Fibroblast of lung (primary cell): Measurements from ENCODE around the gene CASR. TPM values are rescaled to one million over a fixed set of nuclear protein-coding genes. Genes with fewer than 3 reads are reported as not detected.

Experiments used
- DNase-seq, 2 donors: peaks; one replicate each; pipeline versions ENCODE4 v3.0.0 to v3.0.0-alpha.2; 2010; ENCODE audit warnings: low read depth in 2 of 2
- H2AFZ ChIP-seq: 2 replicates; pipeline ENCODE4 v1.5.1; 2012; ENCODE audit warnings: low read length, control low read depth, inconsistent platforms
- H3K27ac ChIP-seq: 2 replicates; pipeline ENCODE4 v1.5.1; 2011; ENCODE audit warnings: low read length, control low read depth; ENCODE audit not compliant: insufficient read depth
- H3K27me3 ChIP-seq: 2 replicates; pipeline ENCODE4 v1.5.1; 2011; ENCODE audit warnings: mild to moderate bottlenecking, low read length; ENCODE audit not compliant: control insufficient read depth, insufficient read depth
- H3K36me3 ChIP-seq: 2 replicates; pipeline ENCODE4 v1.5.1; 2011; ENCODE audit warnings: low read length; ENCODE audit not compliant: control insufficient read depth, insufficient read depth
- H3K4me1 ChIP-seq: 2 replicates; pipeline ENCODE4 v1.5.1; 2011; ENCODE audit warnings: low read length; ENCODE audit not compliant: control insufficient read depth, insufficient read depth; ENCODE audit errors: extremely low read depth
- H3K4me2 ChIP-seq: 2 replicates; pipeline ENCODE4 v1.5.1; 2011; ENCODE audit warnings: low read length, control low read depth; ENCODE audit not compliant: insufficient read depth; ENCODE audit errors: extremely low read depth
- H3K4me3 ChIP-seq, 4 experiments: fragments of 200-600 bp in 1 of 4; sonication (generic) in 1 of 4; replicated peaks in 1 of 4; 2 replicates each; pipeline ENCODE4 v1.5.1; 2011 to 2016; ENCODE audit warnings: low read length in 4 of 4, low read depth in 3 of 4, mild to moderate bottlenecking in 3 of 4, control low read depth in 2 of 4, inconsistent platforms in 1 of 4, mixed read lengths in 1 of 4; ENCODE audit not compliant: insufficient read depth in 1 of 4; ENCODE audit errors: control extremely low read depth in 1 of 4
- H3K79me2 ChIP-seq: 2 replicates; pipeline ENCODE4 v1.5.1; 2012; ENCODE audit warnings: mild to moderate bottlenecking, low read length, inconsistent platforms; ENCODE audit not compliant: control insufficient read depth, insufficient read depth
- H3K9ac ChIP-seq: 2 replicates; pipeline ENCODE4 v1.5.1; 2011; ENCODE audit warnings: mild to moderate bottlenecking, low read length, control low read depth; ENCODE audit not compliant: insufficient read depth
- H3K9me3 ChIP-seq: 2 replicates; pipeline ENCODE4 v1.5.1; 2012; ENCODE audit warnings: low read depth, low read length; ENCODE audit not compliant: control insufficient read depth, insufficient read depth
- H4K20me1 ChIP-seq: 2 replicates; pipeline ENCODE4 v1.5.1; 2011; ENCODE audit warnings: low read length; ENCODE audit not compliant: control insufficient read depth, insufficient read depth; ENCODE audit errors: extremely low read depth
- CTCF ChIP-seq, 2 donors: IDR thresholded peaks in 1 of 2; conservative IDR thresholded peaks in 1 of 2; 1 replicate in 1 of 2; 2 replicates in 1 of 2; pipeline ENCODE4 v1.5.1; 2011 to 2012; ENCODE audit warnings: low read length in 2 of 2, control low read depth in 1 of 2, inconsistent platforms in 1 of 2, low read depth in 1 of 2, mild to moderate bottlenecking in 1 of 2
- EZH2 ChIP-seq: IDR thresholded peaks from 2 replicates; pipeline ENCODE4 v1.5.1; 2012; ENCODE audit warnings: low read length, control low read depth, mild to moderate bottlenecking; ENCODE audit errors: missing control alignments
- polyA plus RNA-seq, 2 donors: library from polyadenylated mRNA; depleted of rRNA in 1 of 2; stranded (reverse) in 1 of 2; unstranded in 1 of 2; fragments of >200 nt; gene quantifications; 2 replicates each; pipeline ENCODE4 v1.2.1, GENCODE V29; 2011 to 2012; ENCODE audit warnings: missing spikeins in 1 of 2
- total RNA-seq: library from RNA; depleted of rRNA; stranded (reverse); fragments of >200 nt; gene quantifications from 2 replicates; pipeline ENCODE4 v1.2.1, GENCODE V29; 2014

The CASR gene
- total and polyA plus RNA-seq, 2 donors (not counting 1 experiment from before 2014, with no cell fraction given) = under 0.01 TPM; not detected in 1

GRCh38 chr3:122253581-122253980, 70.1 kb downstream of the CASR start:
- Histone ChIP-seq H3K27ac (no peak overlapping the region), H3K4me3 (no peak overlapping the region), H3K79me2 (no peaks in the 10 kb centered on the region), H3K4me1 (no peaks in the 10 kb centered on the region), H4K20me1 (no peaks in the 10 kb centered on the region), H3K27me3 (no peaks in the 10 kb centered on the region), H3K36me3 (no peaks in the 10 kb centered on the region), H3K4me2 (no peak overlapping the region), H3K9me3 (no peaks in the 10 kb centered on the region), H2AFZ (no peak overlapping the region), H3K9ac (no peak overlapping the region)
- DNase-seq = no peak
- TF ChIP-seq CTCF (conservative IDR thresholded peaks at IDR 0.05 in 1 of 2, IDR thresholded peaks at IDR 0.05 in 1 of 2; ENCODE audit: low read depth in 1 of 2, low read length in 2 of 2) = no peak
- TF ChIP-seq EZH2 = no peak

GRCh38 chr3:122255757-122256439, 72.4 kb downstream of the CASR start:
- Histone ChIP-seq H3K36me3 (no peaks in the 10 kb centered on the region), H3K27me3 (no peaks in the 10 kb centered on the region), H3K9me3 (no peaks in the 10 kb centered on the region), H4K20me1 (no peaks in the 10 kb centered on the region), H3K27ac (no peak overlapping the region), H3K79me2 (no peaks in the 10 kb centered on the region), H3K9ac (no peak overlapping the region), H3K4me2 (no peak overlapping the region), H3K4me3 (no peak overlapping the region), H3K4me1 (no peaks in the 10 kb centered on the region), H2AFZ (no peak overlapping the region)
- TF ChIP-seq CTCF (conservative IDR thresholded peaks at IDR 0.05 in 1 of 2, IDR thresholded peaks at IDR 0.05 in 1 of 2; ENCODE audit: low read depth in 1 of 2, low read length in 2 of 2) (no peak), EZH2 (no peak)
- peak in 1 of 2 donors; percentile 3 for DNase-seq

- H3K9me3 ChIP-seq = no peaks in the 10 kb centered on the region
- no peaks in the 10 kb centered on the region for H3K27me3 ChIP-seq
- no peak overlapping the region for H3K27ac ChIP-seq
- H2AFZ ChIP-seq = no peak overlapping the region
- H3K4me3 ChIP-seq = no peak overlapping the region
- H3K4me1 ChIP-seq = no peaks in the 10 kb centered on the region
- H4K20me1 ChIP-seq = no peaks in the 10 kb centered on the region
- no peaks in the 10 kb centered on the region for H3K79me2 ChIP-seq
- no peak overlapping the region for H3K9ac ChIP-seq
- no peak for DNase-seq
- no peaks in the 10 kb centered on the region for H3K36me3 ChIP-seq
- no peak overlapping the region for H3K4me2 ChIP-seq
- TF ChIP-seq EZH2 (no peak), CTCF (conservative IDR thresholded peaks at IDR 0.05 in 1 of 2, IDR thresholded peaks at IDR 0.05 in 1 of 2; ENCODE audit: low read depth in 1 of 2, low read length in 2 of 2) (no peak)
These were observed 74.3 kb downstream of the CASR start for GRCh38 chr3:122257644-122258364.
